Small intestine (tissue), 7 donors: ENCODE data around the gene ABI3BP. TPM values are rescaled to one million over a fixed set of nuclear protein-coding genes. Genes with fewer than 3 reads are reported as not detected.

Experiments
- DNase-seq, 2 donors: peaks; one replicate each; pipeline versions ENCODE4 v3.0.0 to v3.0.0-alpha.2; 2013
- FAIRE-seq: peaks from 2 replicates; lab custom pipeline; 2012; peaks lifted over from hg19 to GRCh38; lab: Jason Lieb, UNC
- H3K27ac ChIP-seq, 3 donors: one replicate each; pipeline ENCODE4 v1.5.1; 2013; ENCODE audit warnings: low read length in 2 of 3, mild to moderate bottlenecking in 2 of 3, control low read depth in 1 of 3, inconsistent platforms in 1 of 3, low read depth in 1 of 3, moderate library complexity in 1 of 3
- H3K27me3 ChIP-seq, 3 donors: one replicate each; pipeline ENCODE4 v1.6.1; 2013; ENCODE audit warnings: low read length in 3 of 3, inconsistent platforms in 1 of 3; ENCODE audit not compliant: control insufficient read depth in 3 of 3, insufficient read depth in 3 of 3
- H3K36me3 ChIP-seq, 3 donors: one replicate each; pipeline ENCODE4 v1.6.1; 2013; ENCODE audit warnings: low read length in 3 of 3, inconsistent platforms in 1 of 3, low read depth in 1 of 3, mild to moderate bottlenecking in 1 of 3, moderate library complexity in 1 of 3; ENCODE audit not compliant: control insufficient read depth in 3 of 3, insufficient read depth in 2 of 3
- H3K4me1 ChIP-seq, 3 donors: one replicate each; pipeline ENCODE4 v1.6.1; 2013; ENCODE audit warnings: low read length in 2 of 3, inconsistent platforms in 1 of 3, low read depth in 1 of 3, mild to moderate bottlenecking in 1 of 3, moderate library complexity in 1 of 3; ENCODE audit not compliant: control insufficient read depth in 3 of 3, insufficient read depth in 2 of 3
- H3K4me3 ChIP-seq, 3 donors: one replicate each; pipeline ENCODE4 v1.5.1; 2013; ENCODE audit warnings: low read length in 3 of 3, control low read depth in 1 of 3, inconsistent platforms in 1 of 3, low read depth in 1 of 3, mild to moderate bottlenecking in 1 of 3, moderate library complexity in 1 of 3
- H3K9me3 ChIP-seq, 2 donors: one replicate each; pipeline ENCODE4 v1.6.1; 2013; ENCODE audit warnings: low read depth in 1 of 2, low read length in 1 of 2; ENCODE audit not compliant: control insufficient read depth in 2 of 2, insufficient read depth in 1 of 2
- WGBS, 3 donors: extraction: QIAGEN DNeasy Blood & Tissue Kit; methylation state at CpG; one replicate each; pipeline ENCODE4 v1.1.7; 2013; 5-methylcytosine and 5-hydroxymethylcytosine counted together
- polyA plus RNA-seq, 4 donors: library from polyadenylated mRNA; stranded (reverse) in 3 of 4; unstranded in 1 of 4; fragments of 200-250 nt in 3 of 4; fragments of 120-200 nt in 1 of 4; gene quantifications; one replicate each; pipeline versions ENCODE4 v1.2.1 to v1.2.3, GENCODE V29; 2013
- donor health status: healthy with polysubstance abuse.
- donor health status: control.
- donor health status: control.
- donor health status: Bipolar disorder and iron deficiency.
- donor health status: healthy.

The ABI3BP gene
- polyA plus RNA-seq, 4 donors, result 0.54 to 122 (median 14.4) TPM; not detected in 1

- Histone ChIP-seq H3K9me3 (no peaks in the 10 kb centered on the region), H3K4me1 (no peaks in the 10 kb centered on the region), H3K27ac (no peak overlapping the region), H3K36me3 (no peaks in the 10 kb centered on the region), H3K4me3 (no peak overlapping the region), H3K27me3 (no peaks in the 10 kb centered on the region)
- DNase-seq, result no peak
- FAIRE-seq, result no peak
Measured at GRCh38 chr3:100927775-100928174, 65.4 kb downstream of the ABI3BP start.

- WGBS, 3 donors, result 69 to 73% (median 72%) methylated on average over 10 of the region's 10 CpGs
- Histone ChIP-seq H3K36me3 (no peaks in the 10 kb centered on the region), H3K4me1 (no peaks in the 10 kb centered on the region), H3K27me3 (no peaks in the 10 kb centered on the region), H3K4me3 (no peak overlapping the region), H3K27ac (no peak overlapping the region), H3K9me3 (no peaks in the 10 kb centered on the region)
- DNase-seq, result no peak
- FAIRE-seq, result no peak
Measured at GRCh38 chr3:100915706-100916495, 77.3 kb downstream of the ABI3BP start.

GRCh38 chr3:100913870-100914648 is 79.2 kb downstream of the ABI3BP start:
- 70 to 84% (median 82%) methylated on average over 5 of the region's 5 CpGs for WGBS, 3 donors
- no peak for DNase-seq
- no peaks in the 10 kb centered on the region for H3K36me3 ChIP-seq
- no peak overlapping the region for H3K27ac ChIP-seq
- H3K4me1 ChIP-seq, result no peaks in the 10 kb centered on the region
- no peaks in the 10 kb centered on the region for H3K27me3 ChIP-seq
- no peaks in the 10 kb centered on the region for H3K9me3 ChIP-seq
- no peak for FAIRE-seq
- no peak overlapping the region for H3K4me3 ChIP-seq

- H3K9me3 ChIP-seq, result no peaks in the 10 kb centered on the region
- H3K27ac ChIP-seq, result no peak overlapping the region
- H3K4me1 ChIP-seq, result no peaks in the 10 kb centered on the region
- no peaks in the 10 kb centered on the region for H3K36me3 ChIP-seq
- WGBS, 3 donors, result 85 to 89% (median 86%) methylated on average over 4 of the region's 4 CpGs
- H3K27me3 ChIP-seq, result no peaks in the 10 kb centered on the region
- DNase-seq, result no peak
- FAIRE-seq, result no peak
- H3K4me3 ChIP-seq, result no peak overlapping the region
Measured at GRCh38 chr3:100912976-100913545, 80.2 kb downstream of the ABI3BP start.

GRCh38 chr3:100912571-100912970 is 80.7 kb downstream of the ABI3BP start:
- DNase-seq (no peak), FAIRE-seq (no peak)
- Histone ChIP-seq H3K4me1 (no peaks in the 10 kb centered on the region), H3K4me3 (no peak overlapping the region), H3K9me3 (no peaks in the 10 kb centered on the region), H3K27me3 (no peaks in the 10 kb centered on the region), H3K27ac (no peak overlapping the region), H3K36me3 (no peaks in the 10 kb centered on the region)
- WGBS, 3 donors, result 77 to 88% (median 83%) methylated on average over 6 of the region's 6 CpGs

- H3K4me3 ChIP-seq, result no peak overlapping the region
- DNase-seq (no peak), FAIRE-seq (no peak)
- H3K36me3 ChIP-seq, result no peaks in the 10 kb centered on the region
- WGBS, 3 donors, result 84 to 88% (median 86%) methylated on average over 6 of the region's 6 CpGs
- H3K4me1 ChIP-seq, result no peaks in the 10 kb centered on the region
- no peaks in the 10 kb centered on the region for H3K27me3 ChIP-seq
- no peaks in the 10 kb centered on the region for H3K9me3 ChIP-seq
- H3K27ac ChIP-seq, result no peak overlapping the region
Measured at GRCh38 chr3:100911956-100912355, 81.3 kb downstream of the ABI3BP start.

- Histone ChIP-seq H3K9me3 (no peaks in the 10 kb centered on the region), H3K27ac (no peak overlapping the region), H3K4me1 (no peaks in the 10 kb centered on the region), H3K4me3 (no peak overlapping the region), H3K27me3 (no peaks in the 10 kb centered on the region), H3K36me3 (no peaks in the 10 kb centered on the region)
- FAIRE-seq (no peak), DNase-seq (no peak)
- WGBS, 3 donors, result 66 to 80% (median 69%) methylated on average over 2 of the region's 2 CpGs
Measured at GRCh38 chr3:100910986-100911385, 82.2 kb downstream of the ABI3BP start.

GRCh38 chr3:100902572-100902971 is 90.6 kb downstream of the ABI3BP start:
- no peaks in the 10 kb centered on the region for H3K4me1 ChIP-seq
- H3K36me3 ChIP-seq, result no peaks in the 10 kb centered on the region
- DNase-seq, result no peak
- H3K9me3 ChIP-seq, result no peaks in the 10 kb centered on the region
- FAIRE-seq, result no peak
- no peaks in the 10 kb centered on the region for H3K27me3 ChIP-seq
- no peak overlapping the region for H3K27ac ChIP-seq
- 87 to 89% (median 88%) methylated on average over 5 of the region's 5 CpGs for WGBS, 3 donors
- H3K4me3 ChIP-seq, result no peak overlapping the region
